PC-3 (cell line): ENCODE data around the gene GAB4. TPM values are rescaled to one million over a fixed set of nuclear protein-coding genes. Genes with fewer than 3 reads are reported as not detected.

Source experiments
- ATAC-seq: fragments of 200-7000 bp; cut with Tn5 transposase; 2 replicates; pipeline ENCODE4 v1.9.1; 2020; ENCODE audit warnings: mild to moderate bottlenecking, moderate library complexity
- BruUV-seq: library from RNA; stranded (reverse); fragments of 400-500 nt; replicated peaks from 2 replicates; lab custom pipeline; 2021; lab: Mats Ljungman, UMichigan
- CTCF ChIA-PET: fragments of 300-600 bp; sonication (Branson Sonifier 250); formaldehyde crosslinking; loops from one replicate; lab custom pipeline; 2022; ENCODE audit warnings: antibody characterized with exemption; lab: Charles Lee
- POLR2A ChIA-PET: fragments of 300-600 bp; sonication (Branson Sonifier 250); formaldehyde crosslinking; loops from one replicate; lab custom pipeline; 2022; ENCODE audit warnings: antibody characterized with exemption; ENCODE audit not compliant: unreplicated experiment; lab: Charles Lee
- DNase-seq: peaks from one replicate; pipeline ENCODE4 v3.0.0-alpha.2; 2015
- H2AFZ ChIP-seq: fragments of 300-600 bp; sonication (generic); 2 replicates; pipeline ENCODE4 v1.6.0; 2016; ENCODE audit warnings: antibody characterized with exemption, low read length
- H3F3A ChIP-seq: fragments of 300-600 bp; sonication (generic); one replicate; pipeline ENCODE4 v1.6.0; 2017; ENCODE audit warnings: antibody characterized with exemption, low read length, control low read depth, mild to moderate bottlenecking; ENCODE audit not compliant: unreplicated experiment
- H3K27ac ChIP-seq: fragments of 300-600 bp; sonication (generic); 2 replicates; pipeline ENCODE4 v1.5.1; 2016; ENCODE audit warnings: mild to moderate bottlenecking, low read length
- H3K27me3 ChIP-seq: fragments of 300-600 bp; sonication (generic); 2 replicates; pipeline ENCODE4 v1.6.1; 2016; ENCODE audit warnings: low read length, mixed read lengths
- H3K36me3 ChIP-seq: fragments of 300-600 bp; sonication (generic); 2 replicates; pipeline ENCODE4 v1.6.1; 2016; ENCODE audit warnings: low read depth, mixed run types, low read length, mixed read lengths
- H3K4me1 ChIP-seq: fragments of 300-600 bp; sonication (generic); 2 replicates; pipeline ENCODE4 v1.5.1; 2016; ENCODE audit warnings: low read length; ENCODE audit not compliant: insufficient read depth
- H3K4me2 ChIP-seq: fragments of 300-600 bp; sonication (generic); 2 replicates; pipeline ENCODE4 v1.6.0; 2016; ENCODE audit warnings: low read length
- H3K4me3 ChIP-seq: fragments of 300-600 bp; sonication (generic); 2 replicates; pipeline ENCODE4 v1.5.1; 2016; ENCODE audit warnings: mild to moderate bottlenecking, low read length, mixed read lengths
- H3K79me2 ChIP-seq: fragments of 300-600 bp; sonication (generic); 2 replicates; pipeline ENCODE4 v1.6.1; 2017; ENCODE audit warnings: low read length, mixed read lengths
- H3K9ac ChIP-seq: fragments of 300-600 bp; sonication (generic); 2 replicates; pipeline ENCODE4 v1.6.0; 2016; ENCODE audit warnings: mild to moderate bottlenecking, low read length
- H3K9me2 ChIP-seq: fragments of 300-600 bp; sonication (generic); replicated peaks from 2 replicates; pipeline ENCODE4 v1.6.1; 2016; ENCODE audit warnings: mixed run types, low read length, mixed read lengths
- H3K9me3 ChIP-seq: fragments of 300-600 bp; sonication (generic); 2 replicates; pipeline ENCODE4 v1.6.1; 2016; ENCODE audit warnings: low read length, mixed read lengths
- H4K20me1 ChIP-seq: fragments of 300-600 bp; sonication (generic); 2 replicates; pipeline ENCODE4 v1.6.1; 2016; ENCODE audit warnings: low read length, mixed read lengths
- CTCF ChIP-seq: fragments of 300-600 bp; sonication (generic); conservative IDR thresholded peaks from 2 replicates; pipeline ENCODE4 v1.5.1; 2017; ENCODE audit warnings: antibody characterized with exemption, low read depth, mild to moderate bottlenecking, low read length
- EZH2 ChIP-seq: fragments of 300-600 bp; sonication (generic); IDR thresholded peaks from one replicate; pipeline ENCODE4 v1.6.1; 2017; ENCODE audit warnings: antibody characterized with exemption, mild to moderate bottlenecking, low read length; ENCODE audit not compliant: unreplicated experiment
- EZH2phosphoT487 ChIP-seq: fragments of 300-600 bp; sonication (generic); IDR thresholded peaks from 2 replicates; pipeline ENCODE4 v1.6.1; 2018; ENCODE audit warnings: mild to moderate bottlenecking, antibody characterized with exemption, low read length, borderline replicate concordance
- intact Hi-C: fragments of 100-400 bp; cut with micrococcal nuclease; formaldehyde crosslinking; loops from 2 replicates; pipeline ENCODE4 v1.9.0; 2023
- total RNA-seq: library from RNA; depleted of rRNA; stranded (reverse); fragments of >200 nt; gene quantifications from 2 replicates; pipeline ENCODE4 v1.2.3, GENCODE V29; 2014

The GAB4 gene
- total RNA-seq, 1 experiment from 2014 or later, result not detected

GRCh38 chr22:16974298-16975084, 33.5 kb downstream of the GAB4 start:
- Histone ChIP-seq H4K20me1 (no peaks in the 10 kb centered on the region), H3K4me2 (no peak overlapping the region), H3K4me3 (no peak overlapping the region), H3K4me1 (no peaks in the 10 kb centered on the region), H3K27me3 (no peaks in the 10 kb centered on the region), H3K9ac (no peak overlapping the region), H3K79me2 (no peaks in the 10 kb centered on the region), H3F3A (no peaks in the 10 kb centered on the region), H3K9me2 (no peaks in the 10 kb centered on the region), H3K27ac (no peak overlapping the region), H2AFZ (no peak overlapping the region), H3K9me3 (no peaks in the 10 kb centered on the region), H3K36me3 (no peaks in the 10 kb centered on the region)
- no peak for ATAC-seq
- no TSS peak for BruUV-seq
- POLR2A ChIA-PET, result no interaction called here
- TF ChIP-seq EZH2phosphoT487 (no peak), CTCF (no peak), EZH2 (no peak)
- intact Hi-C loops, result no loop called here
- DNase-seq, result no peak
- CTCF ChIA-PET, result no interaction called here

- no peaks in the 10 kb centered on the region for H3K27me3 ChIP-seq
Observed at GRCh38 chr22:16973591-16974297, 34.3 kb downstream of the GAB4 start.

More at GRCh38 chr22:16973591-16974297, 34.3 kb downstream of the GAB4 start:
- ATAC-seq (no peak), DNase-seq (no peak)
- no peak overlapping the region for H3K4me3 ChIP-seq
- no peak overlapping the region for H3K4me2 ChIP-seq
- no peak overlapping the region for H3K9ac ChIP-seq
- no peaks in the 10 kb centered on the region for H4K20me1 ChIP-seq
- H3K36me3 ChIP-seq, result no peaks in the 10 kb centered on the region
- no peak for TF ChIP-seq EZH2phosphoT487
- TF ChIP-seq EZH2, result no peak
- no peak for TF ChIP-seq CTCF
- no peaks in the 10 kb centered on the region for H3K4me1 ChIP-seq
- no peaks in the 10 kb centered on the region for H3K79me2 ChIP-seq
- H3F3A ChIP-seq, result no peaks in the 10 kb centered on the region
- BruUV-seq, result no TSS peak
- H2AFZ ChIP-seq, result no peak overlapping the region
- no peaks in the 10 kb centered on the region for H3K9me2 ChIP-seq
- POLR2A ChIA-PET, result no interaction called here
- intact Hi-C loops, result no loop called here
- no peak overlapping the region for H3K27ac ChIP-seq
- H3K9me3 ChIP-seq, result no peaks in the 10 kb centered on the region
- CTCF ChIA-PET, result no interaction called here
